Heart left ventricle (tissue), 16 donors: ENCODE results near the gene OLFML2A. TPM values are rescaled to one million over a fixed set of nuclear protein-coding genes. Genes with fewer than 3 reads are reported as not detected.

Source experiments
- ATAC-seq, 4 donors: fragments of 200-7000 bp; cut with Tn5 transposase; one replicate each; pipeline ENCODE4 v1.9.1; 2020 to 2022; ENCODE audit warnings: moderate library complexity in 4 of 4, mild to moderate bottlenecking in 3 of 4, moderate number of reproducible peaks in 1 of 4
- DNase-seq, 5 donors: peaks; one replicate each; pipeline ENCODE4 v3.0.0-alpha.2; 2020
- H3K27ac ChIP-seq, 12 donors: fragments of 200-600 bp; sonication (generic) in 4 of 12; one replicate each; pipeline versions ENCODE4 v1.5.0 to v1.8.0; 2016 to 2022; ENCODE audit warnings: mild to moderate bottlenecking in 2 of 12
- H3K27me3 ChIP-seq, 9 donors: fragments of 200-600 bp; sonication (generic) in 2 of 9; one replicate each; pipeline versions ENCODE4 v1.5.1 to v1.8.0; 2016 to 2022; ENCODE audit warnings: mild to moderate bottlenecking in 3 of 9
- H3K36me3 ChIP-seq, 9 donors: fragments of 200-600 bp; sonication (generic) in 2 of 9; one replicate each; pipeline versions ENCODE4 v1.5.0 to v1.8.0; 2018 to 2022; ENCODE audit warnings: mild to moderate bottlenecking in 2 of 9
- H3K4me1 ChIP-seq, 12 donors: fragments of 200-600 bp; sonication (generic) in 4 of 12; one replicate each; pipeline versions ENCODE4 v1.5.0 to v1.8.0; 2016 to 2022; ENCODE audit warnings: mild to moderate bottlenecking in 3 of 12
- H3K4me3 ChIP-seq, 12 donors: fragments of 200-600 bp; sonication (generic) in 4 of 12; one replicate each; pipeline versions ENCODE4 v1.5.0 to v1.8.0; 2017 to 2022; ENCODE audit warnings: mild to moderate bottlenecking in 9 of 12, moderate library complexity in 4 of 12
- H3K9me3 ChIP-seq, 12 donors: fragments of 200-600 bp; sonication (generic) in 4 of 12; one replicate each; pipeline versions ENCODE4 v1.5.0 to v1.8.0; 2016 to 2022; ENCODE audit warnings: mild to moderate bottlenecking in 1 of 12
- CTCF ChIP-seq, 12 donors: fragments of 200-600 bp; sonication (generic) in 4 of 12; IDR thresholded peaks; one replicate each; pipeline versions ENCODE4 v1.5.0 to v1.8.0; 2018 to 2022; ENCODE audit warnings: antibody characterized with exemption in 12 of 12, mild to moderate bottlenecking in 5 of 12
- POLR2A ChIP-seq, 2 donors: fragments of 450-650 bp; IDR thresholded peaks; one replicate each; pipeline ENCODE4 v1.6.1; 2017; ENCODE audit warnings: antibody characterized with exemption in 2 of 2, mild to moderate bottlenecking in 2 of 2, moderate library complexity in 2 of 2
- WGBS, 4 donors: extraction: QIAGEN DNeasy Blood & Tissue Kit in 2 of 4; methylation state at CpG; one replicate each; pipeline versions ENCODE4 v1.1.5 to v1.1.7; 2013 to 2018; 5-methylcytosine and 5-hydroxymethylcytosine counted together
- intact Hi-C, 10 donors: fragments of 100-400 bp; cut with DNase I; formaldehyde crosslinking; loops; one replicate each; pipeline versions ENCODE4 v1.11.1 to v1.14.2; 2022
- polyA plus RNA-seq, 2 donors: library from polyadenylated mRNA; stranded (reverse); fragments of 200-250 nt; gene quantifications; one replicate each; pipeline ENCODE4 v1.2.3, GENCODE V29; 2013
- total RNA-seq, 9 donors: library from RNA; depleted of rRNA in 2 of 9; stranded (reverse); fragments of >200 nt in 2 of 9; fragmentation: NEBNext Ultra II Directional in 3 of 9; extraction: Animal tissue kit (Norgen Biotek cat#: 25700) in 3 of 9; gene quantifications; one replicate each; pipeline versions ENCODE4 v1.1.0 to v1.2.4, GENCODE V29; 2016 to 2023
- donor health status: ischemic (EF 13 %, LVEDD 7.1; RV severe dilation, severe dysfunction).
- donor health status: healthy with polysubstance abuse.
- donor health status: DM: no; HTN: yes; CAD: no.
- donor health status: DM: no; HTN: no; CAD: no.
- donor health status: ischemic (EF 25% LVEDD 6.9; RV normal size, moderate dysfunction).
- donor health status: ischemic (EF 25% LVEDD 5.7; RV mildly dilated, moderate dysfunction).
- donor health status: healthy.
- donor health status: DM: yes; HTN: yes; CAD: no.
- donor health status: ischemic (EF 35%, LVEDD 5.7; RV mildly dilated, moderate dysfunction).
- donor health status: nonischemic (EF 11% LVEDD 7.7; RV severe dilation, severe dysfunction).
- donor health status: DM: yes; HTN: yes; CAD: no.
- donor health status: PGD.
- donor health status: ischemic (EF 29% LVEDD 5.4; RV normal size, mild dysfunction).
- donor health status: nonischemic (EF 23%, LVEDD 6.1; RV moderate dilation, normal function).

Gene OLFML2A
- total and polyA plus RNA-seq, 11 donors, result 8.5 to 71.1 (median 34.1) TPM

- Histone ChIP-seq H3K4me3 (no peak overlapping the region), H3K36me3 (no peaks in the 10 kb centered on the region), H3K27ac (no peak overlapping the region), H3K27me3 (peaks cover 0 to 29% (median 2%) of the 10 kb centered on the region in 9 donors), H3K4me1 (peaks cover 0 to 19% (median 0%) of the 10 kb centered on the region in 12 donors), H3K9me3 (no peaks in the 10 kb centered on the region)
- DNase-seq (no peak), ATAC-seq (no peak)
- intact Hi-C loops, result loop anchor here in 1 of 10 donors (10.0 kb wide), 1 partner anchor 482 kb away; the partner anchor contains the start of gene HSPA5
- TF ChIP-seq POLR2A (IDR thresholded peaks at IDR 0.05), result no peak
- TF ChIP-seq CTCF (IDR thresholded peaks at IDR 0.05), result no peak
- 82 to 93% (median 86%) methylated on average over 3 of the region's 3 CpGs for WGBS, 4 donors
Measured at GRCh38 chr9:124762633-124763032, 14.3 kb upstream of the OLFML2A start.

GRCh38 chr9:124764774-124765438, 12.0 kb upstream of the OLFML2A start:
- Histone ChIP-seq H3K9me3 (no peaks in the 10 kb centered on the region), H3K4me1 (peaks cover 0 to 27% (median 6%) of the 10 kb centered on the region in 12 donors), H3K27ac (no peak overlapping the region), H3K36me3 (no peaks in the 10 kb centered on the region), H3K4me3 (no peak overlapping the region), H3K27me3 (peaks cover 0 to 41% (median 8%) of the 10 kb centered on the region in 9 donors)
- TF ChIP-seq CTCF (IDR thresholded peaks at IDR 0.05) (peak in 7 of 12 donors; percentile 9 to 33 (median 29)), POLR2A (IDR thresholded peaks at IDR 0.05) (no peak)
- intact Hi-C loops, result loop anchor here in 1 of 10 donors (10.0 kb wide), 1 partner anchor 480 kb away; the partner anchor contains the start of gene HSPA5
- WGBS, 4 donors, result 76 to 83% (median 81%) methylated on average over 6 of the region's 6 CpGs
- ATAC-seq (peak in 1 of 4 donors; percentile 41), DNase-seq (no peak)

- intact Hi-C loops, result loop anchor here in 1 of 10 donors (10.0 kb wide), 1 partner anchor 479 kb away; the partner anchor contains the start of gene HSPA5
- Histone ChIP-seq H3K36me3 (no peaks in the 10 kb centered on the region), H3K27ac (no peak overlapping the region), H3K4me3 (no peak overlapping the region), H3K9me3 (no peaks in the 10 kb centered on the region), H3K4me1 (peaks cover 0 to 31% (median 9%) of the 10 kb centered on the region in 12 donors), H3K27me3 (peaks cover 0 to 42% (median 8%) of the 10 kb centered on the region in 9 donors)
- no peak for DNase-seq
- ATAC-seq, result no peak
- TF ChIP-seq POLR2A (IDR thresholded peaks at IDR 0.05) (no peak), CTCF (IDR thresholded peaks at IDR 0.05) (no peak)
- WGBS, 4 donors, result 81 to 88% (median 84%) methylated on average over 6 of the region's 6 CpGs
Measured at GRCh38 chr9:124765439-124765835, 11.5 kb upstream of the OLFML2A start.

GRCh38 chr9:124766326-124766725, 10.6 kb upstream of the OLFML2A start:
- intact Hi-C loops, result loop anchor here in 1 of 10 donors (10.0 kb wide), 1 partner anchor 478 kb away; the partner anchor contains the start of gene HSPA5
- DNase-seq, result no peak
- Histone ChIP-seq H3K4me3 (no peak overlapping the region), H3K4me1 (peaks cover 0 to 31% (median 9%) of the 10 kb centered on the region in 12 donors), H3K36me3 (no peaks in the 10 kb centered on the region), H3K9me3 (no peaks in the 10 kb centered on the region), H3K27me3 (peaks cover 0 to 42% (median 10%) of the 10 kb centered on the region in 9 donors), H3K27ac (no peak overlapping the region)
- no peak for ATAC-seq
- TF ChIP-seq CTCF (IDR thresholded peaks at IDR 0.05) (no peak), POLR2A (IDR thresholded peaks at IDR 0.05) (no peak)
- 90 to 97% (median 95%) methylated on average over 1 of the region's 1 CpG for WGBS, 4 donors
